ENCODE results near the gene BTBD9. TPM values are rescaled to one million over a fixed set of nuclear protein-coding genes. Genes with fewer than 3 reads are reported as not detected.

The BTBD9 gene
- total and polyA plus RNA-seq, 2 donors (not counting 3 experiments of a cell fraction or from before 2014, with no cell fraction given): 4.9 to 15.0 TPM

GRCh38 chr6:38143191-38144150 lies 496.3 kb downstream of the BTBD9 start:
- H3K79me2 ChIP-seq (ENCODE audit: control insufficient read depth, insufficient read depth, low read length): peaks cover 4% of the 10 kb centered on the region

More at GRCh38 chr6:38143191-38144150, 496.3 kb downstream of the BTBD9 start:
- H3K27me3 ChIP-seq (ENCODE audit: control insufficient read depth in 2 of 2, insufficient read depth in 2 of 2, low read length in 2 of 2): no peaks in the 10 kb centered on the region
- FAIRE-seq (no peak), DNase-seq (ENCODE audit: low read depth, low spot score) (no peak)
- H3K27ac ChIP-seq (ENCODE audit: insufficient read depth, low read depth, low read length): no peak overlapping the region
- H3K4me3 ChIP-seq (replicated peaks in 1 of 3; ENCODE audit: insufficient read depth in 1 of 3, low read depth in 1 of 3, low read length in 3 of 3): no peak overlapping the region
- ChIA-PET POLR2A (no interaction called here), CTCF (interaction anchor here (1.9 kb wide), 1 partner anchor 109 kb away, joined by 4 read pairs; no protein-coding TSS in a partner anchor)
- no peak overlapping the region for H2AFZ ChIP-seq (ENCODE audit: low read depth, low read length)
- H4K20me1 ChIP-seq (replicated peaks; ENCODE audit: control insufficient read depth, extremely low read depth, insufficient read depth, low read length): no peaks in the 10 kb centered on the region
- H3K9me3 ChIP-seq (replicated peaks; ENCODE audit: control insufficient read depth, insufficient read depth, low read length): no peaks in the 10 kb centered on the region
- intact Hi-C loops (cut with micrococcal nuclease): no loop called here
- dilution Hi-C loops (cut with MboI; ENCODE audit: extremely low pct_ligation_motif_present, low sequenced_read_pairs): no loop called here
- no peak overlapping the region for H3K4me2 ChIP-seq (ENCODE audit: insufficient read depth, low read length)
- no TSS peak for BruUV-seq (replicated peaks)
- no peaks in the 10 kb centered on the region for H3K4me1 ChIP-seq (ENCODE audit: control insufficient read depth, extremely low read depth, insufficient read depth, low read length)
- TF ChIP-seq MAX (IDR thresholded peaks at IDR 0.05; ENCODE audit: insufficient read depth, insufficient read length) (no peak), CTCF (IDR thresholded peaks at IDR 0.05; ENCODE audit: extremely low read depth in 1 of 2, insufficient read depth in 1 of 2, low read depth in 1 of 2, low read length in 2 of 2) (no peak), POLR2A (IDR thresholded peaks at IDR 0.05; ENCODE audit: low read depth, low read length) (no peak), EZH2 (IDR thresholded peaks at IDR 0.05; ENCODE audit: borderline replicate concordance, low read depth, low read length, severe bottlenecking) (no peak), JUN (IDR thresholded peaks at IDR 0.05; ENCODE audit: borderline replicate concordance, insufficient read depth, insufficient read length, low read depth) (no peak), FOS (IDR thresholded peaks at IDR 0.05; ENCODE audit: borderline replicate concordance, insufficient read depth, low read length) (no peak), POLR2AphosphoS5 (IDR thresholded peaks at IDR 0.05; ENCODE audit: insufficient read depth, low read depth, low read length) (no peak), GATA2 (IDR thresholded peaks at IDR 0.05; ENCODE audit: insufficient read depth, insufficient read length, low read depth, low read length) (no peak), MYC (IDR thresholded peaks at IDR 0.05; ENCODE audit: low read depth, low read length) (no peak)
- peaks cover 0 to 2% of the 10 kb centered on the region in 2 experiments for H3K36me3 ChIP-seq (ENCODE audit: control insufficient read depth in 2 of 2, extremely low read depth in 1 of 2, insufficient read depth in 2 of 2, low read length in 2 of 2)
- H3K9me1 ChIP-seq (replicated peaks; ENCODE audit: control insufficient read depth, extremely low read depth, insufficient read depth, low read length): no peaks in the 10 kb centered on the region
- no peak overlapping the region for H3K9ac ChIP-seq (replicated peaks; ENCODE audit: extremely low read depth, insufficient read depth, low read length)

All from endothelial cell of umbilical vein (primary cell).